BE2C (cell line): ENCODE results near the gene BCCIP. TPM values are rescaled to one million over a fixed set of nuclear protein-coding genes. Genes with fewer than 3 reads are reported as not detected.

Source experiments
- DNase-seq: peaks from one replicate; pipeline ENCODE4 v3.0.0-alpha.2; 2020
- H3K27me3 ChIP-seq: fragments of 250-450 bp; sonication (Bioruptor Pico); 2 replicates; pipeline ENCODE4 v1.5.1; 2020; ENCODE audit warnings: mild to moderate bottlenecking
- H3K36me3 ChIP-seq: fragments of 250-450 bp; sonication (Bioruptor Pico); 2 replicates; pipeline ENCODE4 v1.5.1; 2020; ENCODE audit warnings: mild to moderate bottlenecking
- H3K4me1 ChIP-seq: fragments of 250-450 bp; sonication (Bioruptor Pico); 2 replicates; pipeline ENCODE4 v1.5.1; 2020
- H3K4me3 ChIP-seq: 2 replicates; pipeline ENCODE4 v1.5.1; 2011; ENCODE audit warnings: low read depth, low read length
- H3K9me3 ChIP-seq: fragments of 250-450 bp; sonication (Bioruptor Pico); 2 replicates; pipeline ENCODE4 v1.5.1; 2020
- CTCF ChIP-seq: IDR thresholded peaks from 2 replicates; pipeline ENCODE4 v1.5.1; 2012; ENCODE audit warnings: mild to moderate bottlenecking, low read depth, low read length
- polyA plus RNA-seq: library from polyadenylated mRNA; unstranded; fragments of >200 nt; gene quantifications from one replicate; pipeline ENCODE4 v1.2.1, GENCODE V29; 2012; ENCODE audit warnings: low read depth, missing spikeins; ENCODE audit not compliant: insufficient read length, insufficient read depth

Gene BCCIP
- polyA plus RNA-seq, result 93.3 TPM

GRCh38 chr10:125822878-125823662 is at the start of gene BCCIP, which contains the start of gene UROS:
Gene BCCIP (plus strand): TSS chr10:125823546. CDS start chr10:125823558, 12 bp downstream.
Gene UROS (minus strand): TSS chr10:125823258. CDS start chr10:125816499, 6,759 bp downstream.
- TF ChIP-seq CTCF, result no peak
- Histone ChIP-seq H3K4me1 (no peaks in the 10 kb centered on the region), H3K9me3 (no peaks in the 10 kb centered on the region), H3K36me3 (peaks cover 22% of the 10 kb centered on the region), H3K4me3 (peak within 1 kb of the TSS; percentile 100), H3K27me3 (no peaks in the 10 kb centered on the region)
- peak; percentile 88 for DNase-seq

- Histone ChIP-seq H3K9me3 (no peaks in the 10 kb centered on the region), H3K36me3 (no peaks in the 10 kb centered on the region), H3K27me3 (no peaks in the 10 kb centered on the region), H3K4me3 (no peak overlapping the region), H3K4me1 (no peaks in the 10 kb centered on the region)
- no peak for TF ChIP-seq CTCF
- no peak for DNase-seq
Measured at GRCh38 chr10:125773687-125774543, 49.4 kb upstream of the BCCIP start.

GRCh38 chr10:125774581-125775191 is 48.7 kb upstream of the BCCIP start:
- DNase-seq, result no peak
- H3K36me3 ChIP-seq, result no peaks in the 10 kb centered on the region
- H3K27me3 ChIP-seq, result no peaks in the 10 kb centered on the region
- no peak overlapping the region for H3K4me3 ChIP-seq
- H3K4me1 ChIP-seq, result no peaks in the 10 kb centered on the region
- no peaks in the 10 kb centered on the region for H3K9me3 ChIP-seq
- TF ChIP-seq CTCF, result no peak

GRCh38 chr10:125775491-125776106 is 47.7 kb upstream of the BCCIP start, which contains the start of gene MMP21:
Gene MMP21 (minus strand): TSS chr10:125775821. CDS start chr10:125775821, 0 bp downstream.
- H3K36me3 ChIP-seq, result no peaks in the 10 kb centered on the region
- no peak within 1 kb of the TSS for H3K4me3 ChIP-seq
- H3K9me3 ChIP-seq, result no peaks in the 10 kb centered on the region
- no peaks in the 10 kb centered on the region for H3K27me3 ChIP-seq
- DNase-seq, result no peak
- no peak for TF ChIP-seq CTCF
- H3K4me1 ChIP-seq, result no peaks in the 10 kb centered on the region

- no peak overlapping the region for H3K4me3 ChIP-seq
- no peaks in the 10 kb centered on the region for H3K4me1 ChIP-seq
- TF ChIP-seq CTCF, result no peak
Measured at GRCh38 chr10:125777806-125778205, 45.5 kb upstream of the BCCIP start.

More at GRCh38 chr10:125777806-125778205, 45.5 kb upstream of the BCCIP start:
- Histone ChIP-seq H3K9me3 (no peaks in the 10 kb centered on the region), H3K27me3 (no peaks in the 10 kb centered on the region), H3K36me3 (no peaks in the 10 kb centered on the region)
- no peak for DNase-seq
